GM19023 (cell line): ENCODE data around the gene RRAD.
"Not testable (repeated sequence)": the region's sequence is repeated elsewhere in the genome, so short reads cannot be mapped to it uniquely, and the experiment has no call there.

Experiments
- ATAC-seq: cut with Tn5 transposase; IDR thresholded peaks from one replicate; pipeline ENCODE4 v1.9.1; 2021; ENCODE audit warnings: mild to moderate bottlenecking, moderate library complexity; ENCODE audit not compliant: unreplicated experiment

Gene RRAD

GRCh38 chr16:66925322-66925840 lies at the start of gene RRAD:
TSS of gene RRAD (minus strand) at chr16:66925535. CDS start at chr16:66925179, 356 bp downstream.
- peak; percentile 32 for ATAC-seq

GRCh38 chr16:66974932-66975246 lies 49.6 kb upstream of the RRAD start:
- ATAC-seq: not testable (repeated sequence)

- ATAC-seq: not testable (repeated sequence)
These were observed 49.0 kb upstream of the RRAD start for GRCh38 chr16:66974156-66974931.

- ATAC-seq: no peak
These were observed 48.4 kb upstream of the RRAD start for GRCh38 chr16:66973716-66974115.

GRCh38 chr16:66972983-66973382 lies 47.6 kb upstream of the RRAD start:
- ATAC-seq: no peak

- ATAC-seq: no peak
These were observed 45.7 kb upstream of the RRAD start for GRCh38 chr16:66970775-66971720.

- ATAC-seq: no peak
These were observed 43.5 kb upstream of the RRAD start for GRCh38 chr16:66968847-66969246.

- no peak for ATAC-seq
These were observed 38.7 kb upstream of the RRAD start for GRCh38 chr16:66964049-66964448.

GRCh38 chr16:66961914-66962313 lies 36.6 kb upstream of the RRAD start:
- no peak for ATAC-seq

- peak; percentile 81 for ATAC-seq
These were observed 35.9 kb upstream of the RRAD start, which contains the start of gene CES3 for GRCh38 chr16:66961065-66961744. TSS of gene CES3 (plus strand) at chr16:66961266. CDS start at chr16:66961308, 42 bp downstream.

- ATAC-seq: no peak
These were observed 34.9 kb upstream of the RRAD start for GRCh38 chr16:66960270-66960669.

- no peak for ATAC-seq
These were observed 34.4 kb upstream of the RRAD start for GRCh38 chr16:66959704-66960161.

GRCh38 chr16:66958857-66959703 lies 33.7 kb upstream of the RRAD start:
- ATAC-seq: no peak

GRCh38 chr16:66956154-66956457 lies 30.8 kb upstream of the RRAD start:
- not testable (repeated sequence) for ATAC-seq

GRCh38 chr16:66955363-66956153 lies 30.2 kb upstream of the RRAD start:
- not testable (repeated sequence) for ATAC-seq

- peak; percentile 55 for ATAC-seq
These were observed 28.8 kb upstream of the RRAD start for GRCh38 chr16:66954097-66954659.

- no peak for ATAC-seq
These were observed 28.2 kb upstream of the RRAD start for GRCh38 chr16:66953462-66954096.

GRCh38 chr16:66952430-66953110 lies 27.2 kb upstream of the RRAD start:
- no peak for ATAC-seq
